Transverse colon (tissue), 4 donors: ENCODE data around the gene RAF1.

Experiments
- EP300 ChIP-seq: sonication (generic); formaldehyde crosslinking; IDR thresholded peaks from one replicate; pipeline ENCODE4 v1.6.1; 2017; ENCODE audit warnings: antibody characterized with exemption, low read depth
- POLR2A ChIP-seq: fragments of 450-650 bp; IDR thresholded peaks from one replicate; pipeline ENCODE4 v1.6.1; 2016; ENCODE audit warnings: antibody characterized with exemption, mild to moderate bottlenecking, moderate library complexity
- POLR2AphosphoS5 ChIP-seq, 3 donors: sonication (generic); formaldehyde crosslinking; IDR thresholded peaks; one replicate each; pipeline ENCODE4 v1.6.1; 2016; ENCODE audit warnings: antibody characterized with exemption in 3 of 3
- TF ChIP-seq, protein P1 (sequence below), 5 experiments: fragments of 200-600 bp in 3 of 5; fragments of 450-650 bp in 2 of 5; sonication (generic) in 3 of 5; IDR thresholded peaks; 1 replicate in 2 of 5; 2 replicates in 3 of 5; pipeline ENCODE4 v1.5.1; 2016 to 2017; ENCODE audit warnings: antibody characterized with exemption in 5 of 5, inconsistent platforms in 3 of 5, mild to moderate bottlenecking in 2 of 5, moderate library complexity in 1 of 5

- TF ChIP-seq POLR2AphosphoS5 (IDR thresholded peaks at IDR 0.05): no peak
- TF ChIP-seq, protein P1, sequence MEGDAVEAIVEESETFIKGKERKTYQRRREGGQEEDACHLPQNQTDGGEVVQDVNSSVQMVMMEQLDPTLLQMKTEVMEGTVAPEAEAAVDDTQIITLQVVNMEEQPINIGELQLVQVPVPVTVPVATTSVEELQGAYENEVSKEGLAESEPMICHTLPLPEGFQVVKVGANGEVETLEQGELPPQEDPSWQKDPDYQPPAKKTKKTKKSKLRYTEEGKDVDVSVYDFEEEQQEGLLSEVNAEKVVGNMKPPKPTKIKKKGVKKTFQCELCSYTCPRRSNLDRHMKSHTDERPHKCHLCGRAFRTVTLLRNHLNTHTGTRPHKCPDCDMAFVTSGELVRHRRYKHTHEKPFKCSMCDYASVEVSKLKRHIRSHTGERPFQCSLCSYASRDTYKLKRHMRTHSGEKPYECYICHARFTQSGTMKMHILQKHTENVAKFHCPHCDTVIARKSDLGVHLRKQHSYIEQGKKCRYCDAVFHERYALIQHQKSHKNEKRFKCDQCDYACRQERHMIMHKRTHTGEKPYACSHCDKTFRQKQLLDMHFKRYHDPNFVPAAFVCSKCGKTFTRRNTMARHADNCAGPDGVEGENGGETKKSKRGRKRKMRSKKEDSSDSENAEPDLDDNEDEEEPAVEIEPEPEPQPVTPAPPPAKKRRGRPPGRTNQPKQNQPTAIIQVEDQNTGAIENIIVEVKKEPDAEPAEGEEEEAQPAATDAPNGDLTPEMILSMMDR (IDR thresholded peaks at IDR 0.05): no peak
- no peak for TF ChIP-seq POLR2A
- TF ChIP-seq EP300: no peak
Measured at GRCh38 chr3:12578742-12579141, 85.2 kb downstream of the RAF1 start.
